Neural cell (in vitro differentiated cells): ENCODE data around the gene ARL4A. TPM values are rescaled to one million over a fixed set of nuclear protein-coding genes. Genes with fewer than 3 reads are reported as not detected.
"Not testable (repeated sequence)": the region's sequence is repeated elsewhere in the genome, so short reads cannot be mapped to it uniquely, and the experiment has no call there.

Source experiments
- H2AFZ ChIP-seq: fragments of 200-600, 300-800 bp; sonication (generic), shearing (Covaris generic); 2 replicates; pipeline ENCODE4 v1.6.0; 2014; ENCODE audit warnings: low read depth, mild to moderate bottlenecking, antibody characterized with exemption, low read length, moderate library complexity
- H3F3A ChIP-seq: fragments of 200-600 bp; shearing (Covaris generic); 2 replicates; pipeline ENCODE4 v1.6.1; 2016; ENCODE audit warnings: mild to moderate bottlenecking, moderate library complexity, mixed read lengths, antibody characterized with exemption, low read length; ENCODE audit not compliant: insufficient read depth, poor library complexity, severe bottlenecking
- H3K27ac ChIP-seq: fragments of 200-600, 300-800 bp; sonication (generic), shearing (Covaris generic); 2 replicates; pipeline ENCODE4 v1.5.1; 2014; ENCODE audit warnings: mild to moderate bottlenecking, low read length, moderate library complexity
- H3K27me3 ChIP-seq: fragments of 300-800, 200-600 bp; sonication (generic), shearing (Covaris generic); 2 replicates; pipeline ENCODE4 v1.6.0; 2014; ENCODE audit warnings: mild to moderate bottlenecking, low read depth, low read length, moderate library complexity; ENCODE audit not compliant: insufficient read depth
- H3K36me3 ChIP-seq: fragments of 300-800, 200-600 bp; sonication (generic), shearing (Covaris generic); 2 replicates; pipeline ENCODE4 v1.5.1; 2014; ENCODE audit warnings: mild to moderate bottlenecking, antibody characterized with exemption, low read length, moderate library complexity; ENCODE audit not compliant: insufficient read depth
- H3K4me2 ChIP-seq: fragments of 300-800, 200-600 bp; sonication (generic), shearing (Covaris generic); 2 replicates; pipeline ENCODE4 v1.6.0; 2014; ENCODE audit warnings: mild to moderate bottlenecking, low read length
- H3K4me3 ChIP-seq: fragments of 300-800, 200-600 bp; sonication (generic), shearing (Covaris generic); 2 replicates; pipeline ENCODE4 v1.5.1; 2014; ENCODE audit warnings: mild to moderate bottlenecking, low read length, moderate library complexity
- H3K79me2 ChIP-seq: fragments of 200-600 bp; shearing (Covaris generic); replicated peaks from 2 replicates; pipeline ENCODE4 v1.6.0; 2014; ENCODE audit warnings: mild to moderate bottlenecking, low read length, moderate library complexity; ENCODE audit not compliant: insufficient read depth
- H3K9ac ChIP-seq: fragments of 300-800, 200-600 bp; sonication (generic), shearing (Covaris generic); 2 replicates; pipeline ENCODE4 v1.6.1; 2016; ENCODE audit warnings: mild to moderate bottlenecking, low read length, mixed read lengths
- H3K9me2 ChIP-seq: fragments of 200-600 bp; shearing (Covaris generic); 2 replicates; pipeline ENCODE4 v1.6.1; 2016; ENCODE audit warnings: mild to moderate bottlenecking, low read length, mixed read lengths; ENCODE audit not compliant: insufficient read depth
- H3K9me3 ChIP-seq: fragments of 200-600, 300-800 bp; sonication (generic), shearing (Covaris generic); 2 replicates; pipeline ENCODE4 v1.6.1; 2016; ENCODE audit warnings: mild to moderate bottlenecking, mixed run types, low read length, moderate library complexity, mixed read lengths
- H4K20me1 ChIP-seq: fragments of 200-600 bp; shearing (Covaris generic); 2 replicates; pipeline ENCODE4 v1.6.1; 2016; ENCODE audit warnings: mild to moderate bottlenecking, mixed run types; ENCODE audit not compliant: insufficient read depth
- EP300 ChIP-seq: fragments of 450-650 bp; conservative IDR thresholded peaks from 2 replicates; pipeline ENCODE4 v1.6.1; 2014; ENCODE audit warnings: antibody characterized with exemption, mild to moderate bottlenecking, moderate library complexity; ENCODE audit not compliant: poor library complexity, severe bottlenecking
- EZH2 ChIP-seq: fragments of 200-600, 300-800 bp; shearing (Covaris generic), sonication (generic); IDR thresholded peaks from 2 replicates; pipeline ENCODE4 v1.6.1; 2014; ENCODE audit warnings: antibody characterized with exemption, low read length, borderline replicate concordance, mild to moderate bottlenecking; ENCODE audit not compliant: insufficient read depth, poor library complexity, severe bottlenecking
- MXI1 ChIP-seq: fragments of 450-650 bp; conservative IDR thresholded peaks from 2 replicates; pipeline ENCODE4 v1.6.1; 2014; ENCODE audit warnings: antibody characterized with exemption, mild to moderate bottlenecking; ENCODE audit not compliant: poor library complexity, severe bottlenecking
- POLR2AphosphoS5 ChIP-seq: IDR thresholded peaks from 2 replicates; pipeline ENCODE4 v1.6.1; 2012
- RAD21 ChIP-seq: fragments of 450-650 bp; conservative IDR thresholded peaks from 2 replicates; pipeline ENCODE4 v1.6.1; 2014; ENCODE audit warnings: antibody characterized with exemption, mild to moderate bottlenecking, moderate library complexity
- SMC3 ChIP-seq: fragments of 450-650 bp; conservative IDR thresholded peaks from 2 replicates; pipeline ENCODE4 v1.6.1; 2014; ENCODE audit warnings: antibody characterized with exemption, mild to moderate bottlenecking, moderate library complexity; ENCODE audit not compliant: poor library complexity
- TAF1 ChIP-seq: IDR thresholded peaks from 2 replicates; pipeline ENCODE4 v1.6.1; 2012; ENCODE audit warnings: low read depth
- polyA plus RNA-seq: library from polyadenylated mRNA; depleted of rRNA; stranded (reverse); fragments of >200 nt; gene quantifications from 2 replicates; pipeline ENCODE4 v1.2.3, GENCODE V29; 2014
- TF ChIP-seq, protein P1 (sequence below): fragments of 450-650 bp; IDR thresholded peaks from 2 replicates; pipeline ENCODE4 v1.5.1; 2014; ENCODE audit warnings: antibody characterized with exemption, mild to moderate bottlenecking, moderate library complexity; ENCODE audit not compliant: poor library complexity, severe bottlenecking
- TF ChIP-seq, protein P2 (sequence below): IDR thresholded peaks from 2 replicates; pipeline ENCODE4 v1.6.1; 2012; ENCODE audit warnings: borderline replicate concordance

The ARL4A gene
- polyA plus RNA-seq, 1 donor from 2014 or later: 10.9 TPM

DNA sequence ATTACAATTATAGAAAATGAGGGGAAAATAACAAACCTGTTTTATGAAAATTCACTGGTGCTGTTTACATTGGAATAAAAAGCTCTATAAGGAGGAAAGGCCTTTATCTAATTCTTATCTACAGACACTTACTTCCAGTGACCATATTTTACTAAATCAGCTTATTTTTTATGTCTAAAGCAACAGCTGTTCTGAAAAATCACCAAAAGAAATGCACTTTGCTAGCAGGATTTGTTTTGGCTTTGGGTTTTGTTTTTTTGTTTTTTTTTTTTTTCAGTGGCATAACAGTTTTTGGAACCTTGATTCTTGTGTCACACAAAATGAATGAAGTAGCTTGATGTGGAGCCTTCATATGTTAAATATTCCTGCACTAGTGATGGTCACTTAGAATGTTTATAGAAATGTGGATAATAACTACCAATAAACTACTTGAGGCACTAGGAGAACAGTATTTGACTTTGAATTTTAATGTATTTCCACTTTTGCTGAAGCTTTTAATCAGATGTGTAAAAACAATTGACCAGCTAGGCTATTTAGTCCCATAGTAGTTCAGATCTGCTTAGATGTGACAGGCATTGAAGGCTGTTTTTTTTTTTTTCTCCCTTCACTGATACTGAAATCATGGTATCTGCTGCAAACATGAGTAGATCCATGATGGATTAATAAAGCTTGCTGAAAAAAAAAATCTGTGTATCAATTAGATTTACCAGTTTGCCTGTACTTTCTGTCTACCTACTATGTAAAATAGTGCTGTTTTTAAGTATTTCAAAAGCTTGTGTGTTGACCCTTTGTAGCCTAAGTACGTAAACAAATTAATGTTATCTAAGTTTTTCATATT lies 2.8 kb downstream of the ARL4A start:
- Histone ChIP-seq H2AFZ (no peak overlapping the region), H3K79me2 (peaks cover 3% of the 10 kb centered on the region), H3K9me2 (no peaks in the 10 kb centered on the region), H3F3A (no peaks in the 10 kb centered on the region), H3K27ac (no peak overlapping the region), H3K4me3 (no peak overlapping the region), H3K36me3 (no peaks in the 10 kb centered on the region), H4K20me1 (no peaks in the 10 kb centered on the region), H3K4me2 (no peak overlapping the region), H3K9ac (no peak overlapping the region), H3K27me3 (no peaks in the 10 kb centered on the region), H3K9me3 (no peaks in the 10 kb centered on the region)
- TF ChIP-seq EP300: no peak
- TF ChIP-seq, protein P1, sequence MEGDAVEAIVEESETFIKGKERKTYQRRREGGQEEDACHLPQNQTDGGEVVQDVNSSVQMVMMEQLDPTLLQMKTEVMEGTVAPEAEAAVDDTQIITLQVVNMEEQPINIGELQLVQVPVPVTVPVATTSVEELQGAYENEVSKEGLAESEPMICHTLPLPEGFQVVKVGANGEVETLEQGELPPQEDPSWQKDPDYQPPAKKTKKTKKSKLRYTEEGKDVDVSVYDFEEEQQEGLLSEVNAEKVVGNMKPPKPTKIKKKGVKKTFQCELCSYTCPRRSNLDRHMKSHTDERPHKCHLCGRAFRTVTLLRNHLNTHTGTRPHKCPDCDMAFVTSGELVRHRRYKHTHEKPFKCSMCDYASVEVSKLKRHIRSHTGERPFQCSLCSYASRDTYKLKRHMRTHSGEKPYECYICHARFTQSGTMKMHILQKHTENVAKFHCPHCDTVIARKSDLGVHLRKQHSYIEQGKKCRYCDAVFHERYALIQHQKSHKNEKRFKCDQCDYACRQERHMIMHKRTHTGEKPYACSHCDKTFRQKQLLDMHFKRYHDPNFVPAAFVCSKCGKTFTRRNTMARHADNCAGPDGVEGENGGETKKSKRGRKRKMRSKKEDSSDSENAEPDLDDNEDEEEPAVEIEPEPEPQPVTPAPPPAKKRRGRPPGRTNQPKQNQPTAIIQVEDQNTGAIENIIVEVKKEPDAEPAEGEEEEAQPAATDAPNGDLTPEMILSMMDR: no peak

DNA sequence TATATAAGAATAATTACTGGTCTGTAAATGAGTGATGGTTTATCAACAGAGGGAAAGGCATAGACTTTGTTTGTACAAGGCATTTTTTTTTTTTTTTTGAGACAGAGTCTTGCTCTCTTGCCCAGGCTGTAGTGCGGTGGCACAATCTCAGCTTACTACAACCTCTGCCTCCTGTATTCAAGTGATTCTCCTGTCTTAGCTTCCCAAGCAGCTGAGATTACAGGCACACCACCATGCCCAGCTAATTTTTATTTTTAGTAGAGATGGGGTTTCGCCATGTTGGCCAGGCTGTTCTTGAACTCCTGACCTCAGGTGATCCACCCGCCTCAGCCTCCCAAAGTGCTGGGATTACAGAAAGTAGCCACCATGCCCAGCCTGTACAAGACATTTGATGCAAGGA lies 4.0 kb downstream of the ARL4A start:
- not testable (repeated sequence) for H3K36me3 ChIP-seq, H4K20me1 ChIP-seq, H2AFZ ChIP-seq, H3K9ac ChIP-seq, H3K4me2 ChIP-seq, H3K79me2 ChIP-seq, H3K27me3 ChIP-seq, H3K9me2 ChIP-seq, H3F3A ChIP-seq, H3K9me3 ChIP-seq, H3K4me3 ChIP-seq, H3K27ac ChIP-seq

DNA sequence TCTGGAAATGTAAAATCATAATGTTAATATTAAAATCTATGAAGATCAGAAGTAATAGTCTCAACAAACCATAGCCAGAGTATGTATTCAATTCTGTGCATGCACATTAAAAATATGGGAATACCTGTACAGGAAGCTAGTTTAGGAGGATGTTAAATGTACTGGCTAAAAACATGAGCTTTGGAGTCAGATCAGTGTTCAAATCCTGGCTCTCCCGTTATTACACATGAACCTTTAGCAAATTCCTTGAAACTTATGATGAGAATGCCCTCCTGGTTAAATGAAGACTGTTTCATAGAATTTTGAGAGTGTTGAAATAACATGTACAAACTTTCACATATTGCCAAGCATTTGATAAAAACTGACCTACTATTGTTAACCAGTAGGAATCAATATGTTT lies 4.6 kb downstream of the ARL4A start:
- H3K79me2 ChIP-seq: peaks cover 3% of the 10 kb centered on the region
- no peaks in the 10 kb centered on the region for H4K20me1 ChIP-seq

More for the DNA sequence above, 4.6 kb downstream of the ARL4A start:
- TF ChIP-seq RAD21 (no peak), EZH2 (no peak), POLR2AphosphoS5 (no peak), SMC3 (no peak), MXI1 (no peak), EP300 (no peak), TAF1 (no peak)
- TF ChIP-seq, protein P1: no peak
- TF ChIP-seq, protein P2, sequence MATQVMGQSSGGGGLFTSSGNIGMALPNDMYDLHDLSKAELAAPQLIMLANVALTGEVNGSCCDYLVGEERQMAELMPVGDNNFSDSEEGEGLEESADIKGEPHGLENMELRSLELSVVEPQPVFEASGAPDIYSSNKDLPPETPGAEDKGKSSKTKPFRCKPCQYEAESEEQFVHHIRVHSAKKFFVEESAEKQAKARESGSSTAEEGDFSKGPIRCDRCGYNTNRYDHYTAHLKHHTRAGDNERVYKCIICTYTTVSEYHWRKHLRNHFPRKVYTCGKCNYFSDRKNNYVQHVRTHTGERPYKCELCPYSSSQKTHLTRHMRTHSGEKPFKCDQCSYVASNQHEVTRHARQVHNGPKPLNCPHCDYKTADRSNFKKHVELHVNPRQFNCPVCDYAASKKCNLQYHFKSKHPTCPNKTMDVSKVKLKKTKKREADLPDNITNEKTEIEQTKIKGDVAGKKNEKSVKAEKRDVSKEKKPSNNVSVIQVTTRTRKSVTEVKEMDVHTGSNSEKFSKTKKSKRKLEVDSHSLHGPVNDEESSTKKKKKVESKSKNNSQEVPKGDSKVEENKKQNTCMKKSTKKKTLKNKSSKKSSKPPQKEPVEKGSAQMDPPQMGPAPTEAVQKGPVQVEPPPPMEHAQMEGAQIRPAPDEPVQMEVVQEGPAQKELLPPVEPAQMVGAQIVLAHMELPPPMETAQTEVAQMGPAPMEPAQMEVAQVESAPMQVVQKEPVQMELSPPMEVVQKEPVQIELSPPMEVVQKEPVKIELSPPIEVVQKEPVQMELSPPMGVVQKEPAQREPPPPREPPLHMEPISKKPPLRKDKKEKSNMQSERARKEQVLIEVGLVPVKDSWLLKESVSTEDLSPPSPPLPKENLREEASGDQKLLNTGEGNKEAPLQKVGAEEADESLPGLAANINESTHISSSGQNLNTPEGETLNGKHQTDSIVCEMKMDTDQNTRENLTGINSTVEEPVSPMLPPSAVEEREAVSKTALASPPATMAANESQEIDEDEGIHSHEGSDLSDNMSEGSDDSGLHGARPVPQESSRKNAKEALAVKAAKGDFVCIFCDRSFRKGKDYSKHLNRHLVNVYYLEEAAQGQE: no peak
- Histone ChIP-seq H3F3A (no peaks in the 10 kb centered on the region), H3K27me3 (no peaks in the 10 kb centered on the region), H3K9me2 (no peaks in the 10 kb centered on the region), H3K9ac (no peak overlapping the region), H3K4me2 (no peak overlapping the region), H3K9me3 (no peaks in the 10 kb centered on the region), H3K36me3 (no peaks in the 10 kb centered on the region), H3K27ac (no peak overlapping the region), H2AFZ (no peak overlapping the region), H3K4me3 (no peak overlapping the region)
